Measurements from ENCODE around the gene DGUOK. TPM values are rescaled to one million over a fixed set of nuclear protein-coding genes. Genes with fewer than 3 reads are reported as not detected.

The DGUOK gene
- total and polyA plus RNA-seq, 4 donors, result 19.6 to 49.7 (median 28.3) TPM

DNA sequence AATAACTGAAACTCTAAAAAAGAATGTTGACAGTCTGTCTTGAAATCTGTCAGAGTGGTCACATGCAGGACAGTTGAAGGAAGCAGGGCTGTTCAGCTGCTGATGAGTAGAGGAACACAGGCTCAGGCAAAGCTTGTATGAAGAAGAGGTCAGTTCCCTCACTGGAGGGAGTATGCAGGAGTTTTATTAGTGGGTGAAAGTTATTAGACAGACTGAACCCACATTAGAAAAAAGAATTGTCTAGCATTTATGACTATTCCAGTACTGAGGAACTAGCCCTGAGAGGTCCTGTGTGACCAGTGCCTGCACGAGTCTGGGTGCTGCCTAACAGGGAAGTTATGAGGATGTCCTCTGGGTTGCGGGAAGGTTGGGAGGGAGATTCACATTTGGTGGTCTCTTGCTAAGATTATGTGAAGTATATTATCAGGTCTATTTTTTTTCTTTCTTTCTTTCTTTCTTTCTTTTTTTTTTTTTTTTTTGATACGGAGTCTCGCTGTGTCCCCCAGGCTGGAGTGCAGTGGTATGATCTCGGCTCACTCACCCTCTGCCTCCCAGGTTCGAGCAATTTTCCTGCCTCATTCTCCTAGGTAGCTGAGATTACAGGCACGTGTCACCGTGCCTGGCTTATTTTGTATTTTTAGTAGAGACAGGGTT, 67.6 kb downstream of the DGUOK start:
- peaks cover 0 to 2% (median 0%) of the 10 kb centered on the region in 4 donors for H3K4me1 ChIP-seq (ENCODE audit: control insufficient read depth in 4 of 4, insufficient read depth in 4 of 4, low read length in 3 of 4)
- no peak overlapping the region for H3K9ac ChIP-seq (ENCODE audit: low read depth in 1 of 2, low read length in 2 of 2)
- H3K4me3 ChIP-seq (ENCODE audit: low read depth in 1 of 3, low read length in 3 of 3), result no peak overlapping the region
- no peak overlapping the region for H3K27ac ChIP-seq (ENCODE audit: low read depth in 1 of 2, low read length in 2 of 2)
- peaks cover 0 to 2% (median 1%) of the 10 kb centered on the region in 4 donors for H3K36me3 ChIP-seq (ENCODE audit: control insufficient read depth in 4 of 4, insufficient read depth in 3 of 4, low read depth in 1 of 4, low read length in 3 of 4)
- H3K27me3 ChIP-seq (ENCODE audit: control insufficient read depth in 4 of 4, insufficient read depth in 4 of 4, low read length in 3 of 4), result no peaks in the 10 kb centered on the region
- TF ChIP-seq FOXA2 (IDR thresholded peaks at IDR 0.05), result no peak
- no peak for TF ChIP-seq NR2F2 (IDR thresholded peaks at IDR 0.05)
- TF ChIP-seq HNF4G (IDR thresholded peaks at IDR 0.05), result no peak
- TF ChIP-seq, protein P1, sequence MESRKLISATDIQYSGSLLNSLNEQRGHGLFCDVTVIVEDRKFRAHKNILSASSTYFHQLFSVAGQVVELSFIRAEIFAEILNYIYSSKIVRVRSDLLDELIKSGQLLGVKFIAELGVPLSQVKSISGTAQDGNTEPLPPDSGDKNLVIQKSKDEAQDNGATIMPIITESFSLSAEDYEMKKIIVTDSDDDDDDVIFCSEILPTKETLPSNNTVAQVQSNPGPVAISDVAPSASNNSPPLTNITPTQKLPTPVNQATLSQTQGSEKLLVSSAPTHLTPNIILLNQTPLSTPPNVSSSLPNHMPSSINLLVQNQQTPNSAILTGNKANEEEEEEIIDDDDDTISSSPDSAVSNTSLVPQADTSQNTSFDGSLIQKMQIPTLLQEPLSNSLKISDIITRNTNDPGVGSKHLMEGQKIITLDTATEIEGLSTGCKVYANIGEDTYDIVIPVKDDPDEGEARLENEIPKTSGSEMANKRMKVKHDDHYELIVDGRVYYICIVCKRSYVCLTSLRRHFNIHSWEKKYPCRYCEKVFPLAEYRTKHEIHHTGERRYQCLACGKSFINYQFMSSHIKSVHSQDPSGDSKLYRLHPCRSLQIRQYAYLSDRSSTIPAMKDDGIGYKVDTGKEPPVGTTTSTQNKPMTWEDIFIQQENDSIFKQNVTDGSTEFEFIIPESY (IDR thresholded peaks at IDR 0.05), result no peak
- TF ChIP-seq, protein P2, sequence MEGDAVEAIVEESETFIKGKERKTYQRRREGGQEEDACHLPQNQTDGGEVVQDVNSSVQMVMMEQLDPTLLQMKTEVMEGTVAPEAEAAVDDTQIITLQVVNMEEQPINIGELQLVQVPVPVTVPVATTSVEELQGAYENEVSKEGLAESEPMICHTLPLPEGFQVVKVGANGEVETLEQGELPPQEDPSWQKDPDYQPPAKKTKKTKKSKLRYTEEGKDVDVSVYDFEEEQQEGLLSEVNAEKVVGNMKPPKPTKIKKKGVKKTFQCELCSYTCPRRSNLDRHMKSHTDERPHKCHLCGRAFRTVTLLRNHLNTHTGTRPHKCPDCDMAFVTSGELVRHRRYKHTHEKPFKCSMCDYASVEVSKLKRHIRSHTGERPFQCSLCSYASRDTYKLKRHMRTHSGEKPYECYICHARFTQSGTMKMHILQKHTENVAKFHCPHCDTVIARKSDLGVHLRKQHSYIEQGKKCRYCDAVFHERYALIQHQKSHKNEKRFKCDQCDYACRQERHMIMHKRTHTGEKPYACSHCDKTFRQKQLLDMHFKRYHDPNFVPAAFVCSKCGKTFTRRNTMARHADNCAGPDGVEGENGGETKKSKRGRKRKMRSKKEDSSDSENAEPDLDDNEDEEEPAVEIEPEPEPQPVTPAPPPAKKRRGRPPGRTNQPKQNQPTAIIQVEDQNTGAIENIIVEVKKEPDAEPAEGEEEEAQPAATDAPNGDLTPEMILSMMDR (IDR thresholded peaks at IDR 0.05; ENCODE audit: low read depth, low read length, missing input control), result no peak
- no peak for TF ChIP-seq TAF1 (conservative IDR thresholded peaks at IDR 0.05)
- no peak for TF ChIP-seq GABPA (IDR thresholded peaks at IDR 0.05 in 1 of 2, conservative IDR thresholded peaks at IDR 0.05 in 1 of 2)
- TF ChIP-seq YY1 (IDR thresholded peaks at IDR 0.05), result no peak
- DNase-seq (ENCODE audit: low spot score), result no peak
- WGBS, result 91% methylated on average over 8 of the region's 8 CpGs
- no peaks in the 10 kb centered on the region for H3K9me3 ChIP-seq (ENCODE audit: control insufficient read depth in 4 of 4, low read length in 3 of 4)

GRCh38 chr2:73995810-73996209, 69.1 kb downstream of the DGUOK start:
- DNase-seq (ENCODE audit: low spot score), result no peak
- 96% methylated on average over 5 of the region's 5 CpGs for WGBS
- no peaks in the 10 kb centered on the region for H3K27me3 ChIP-seq (ENCODE audit: control insufficient read depth in 4 of 4, insufficient read depth in 4 of 4, low read length in 3 of 4)
- peaks cover 0 to 5% (median 3%) of the 10 kb centered on the region in 4 donors for H3K4me1 ChIP-seq (ENCODE audit: control insufficient read depth in 4 of 4, insufficient read depth in 4 of 4, low read length in 3 of 4)
- no peak for TF ChIP-seq EGR1 (IDR thresholded peaks at IDR 0.05; ENCODE audit: low read depth in 2 of 2)
- TF ChIP-seq, protein P2 (IDR thresholded peaks at IDR 0.05; ENCODE audit: low read depth, low read length, missing input control), result no peak
- TF ChIP-seq GABPA (IDR thresholded peaks at IDR 0.05 in 1 of 2, conservative IDR thresholded peaks at IDR 0.05 in 1 of 2), result no peak
- TF ChIP-seq YY1 (IDR thresholded peaks at IDR 0.05), result no peak
- TF ChIP-seq ATF3 (IDR thresholded peaks at IDR 0.05), result no peak
- TF ChIP-seq TAF1 (conservative IDR thresholded peaks at IDR 0.05), result no peak
- no peak for TF ChIP-seq FOXA2 (IDR thresholded peaks at IDR 0.05)
- no peak for TF ChIP-seq HNF4A (conservative IDR thresholded peaks at IDR 0.05)
- no peak for TF ChIP-seq MAX (IDR thresholded peaks at IDR 0.05)
- TF ChIP-seq, protein P1 (IDR thresholded peaks at IDR 0.05), result no peak
- no peak for TF ChIP-seq JUND (IDR thresholded peaks at IDR 0.05)
- no peak for TF ChIP-seq FOXA1 (IDR thresholded peaks at IDR 0.05)
- no peak overlapping the region for H3K27ac ChIP-seq (ENCODE audit: low read depth in 1 of 2, low read length in 2 of 2)
- peaks cover 0 to 2% (median 0%) of the 10 kb centered on the region in 4 donors for H3K36me3 ChIP-seq (ENCODE audit: control insufficient read depth in 4 of 4, insufficient read depth in 3 of 4, low read depth in 1 of 4, low read length in 3 of 4)
- H3K4me3 ChIP-seq (ENCODE audit: low read depth in 1 of 3, low read length in 3 of 3), result no peak overlapping the region
- no peak overlapping the region for H3K9ac ChIP-seq (ENCODE audit: low read depth in 1 of 2, low read length in 2 of 2)
- H3K9me3 ChIP-seq (ENCODE audit: control insufficient read depth in 4 of 4, low read length in 3 of 4), result no peaks in the 10 kb centered on the region

Data from liver (tissue), 9 donors.